Measurements from ENCODE around the gene CLHC1. TPM values are rescaled to one million over a fixed set of nuclear protein-coding genes. Genes with fewer than 3 reads are reported as not detected.
"Not testable (repeated sequence)": the region's sequence is repeated elsewhere in the genome, so short reads cannot be mapped to it uniquely, and the experiment has no call there.

The CLHC1 gene
- total and polyA plus RNA-seq, 7 experiments from 2014 or later: 1.0 to 19.5 (median 6.3) TPM

DNA sequence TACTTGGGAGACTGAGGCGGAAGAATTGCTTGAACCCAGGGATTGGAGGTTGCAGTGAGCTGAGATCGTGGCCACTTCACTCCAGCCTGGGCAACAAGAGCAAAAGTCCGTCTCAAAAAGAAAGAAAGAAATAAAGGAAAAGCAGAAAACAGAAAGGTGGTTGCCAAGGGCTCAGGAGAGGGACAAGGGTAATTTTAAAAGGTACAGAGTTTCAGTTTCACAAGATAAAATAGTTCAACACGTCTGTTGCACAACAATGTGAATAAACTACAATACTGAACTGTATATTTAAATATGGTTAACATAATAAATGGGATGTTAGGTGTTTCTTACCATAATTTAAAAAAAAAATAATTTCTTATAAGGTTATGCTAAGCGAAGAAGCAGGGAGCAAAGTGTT lies 13.3 kb upstream of the CLHC1 start:
- Histone ChIP-seq H3K9me3 (ENCODE audit: control insufficient read depth in 2 of 3, low read length in 3 of 3) (no peaks in the 10 kb centered on the region), H3K4me3 (ENCODE audit: low read length) (no peak overlapping the region), H3K4me1 (ENCODE audit: control insufficient read depth in 2 of 2, insufficient read depth in 2 of 2, low read length in 2 of 2) (no peaks in the 10 kb centered on the region), H3K36me3 (ENCODE audit: control insufficient read depth in 2 of 3, insufficient read depth in 3 of 3, low read length in 3 of 3) (peaks cover 3 to 44% (median 13%) of the 10 kb centered on the region in 3 experiments), H3K27ac (ENCODE audit: low read depth, low read length) (no peak overlapping the region), H3K27me3 (ENCODE audit: control insufficient read depth in 2 of 2, insufficient read depth in 2 of 2, low read length in 2 of 2) (no peaks in the 10 kb centered on the region)
- H3K27me3 Mint-ChIP-seq: no peaks in the 10 kb centered on the region
- POLR2A ChIA-PET: no interaction called here
- ATAC-seq (no peak), DNase-seq (no peak)
- no peaks in the 10 kb centered on the region for H3K9me3 Mint-ChIP-seq
- peaks cover 0 to 2% (median 0%) of the 10 kb centered on the region in 7 donors for H3K4me1 Mint-ChIP-seq
- intact Hi-C loops (cut with micrococcal nuclease): no loop called here
- no peak overlapping the region for H3K4me3 Mint-ChIP-seq
- peaks cover 4 to 47% (median 8%) of the 10 kb centered on the region in 5 donors for H3K36me3 Mint-ChIP-seq
- CTCF ChIA-PET: no interaction called here
- H3K27ac Mint-ChIP-seq: peak overlapping the region in 1 of 9 donors; percentile 60

- ChIA-PET POLR2A (no interaction called here), CTCF (no interaction called here)
- ATAC-seq (no peak), DNase-seq (no peak)
- H3K4me1 ChIP-seq (ENCODE audit: control insufficient read depth in 2 of 2, insufficient read depth in 2 of 2, low read length in 2 of 2): no peaks in the 10 kb centered on the region
- Mint-ChIP-seq H3K27ac (no peak overlapping the region), H3K27me3 (no peaks in the 10 kb centered on the region), H3K4me1 (peaks cover 0 to 14% (median 5%) of the 10 kb centered on the region in 7 donors), H3K4me3 (no peak overlapping the region), H3K36me3 (peaks cover 0 to 38% (median 10%) of the 10 kb centered on the region in 5 donors), H3K9me3 (no peaks in the 10 kb centered on the region)
- H3K4me3 ChIP-seq (ENCODE audit: low read length): no peak overlapping the region
- peaks cover 3 to 31% (median 13%) of the 10 kb centered on the region in 3 experiments for H3K36me3 ChIP-seq (ENCODE audit: control insufficient read depth in 2 of 3, insufficient read depth in 3 of 3, low read length in 3 of 3)
- H3K9me3 ChIP-seq (ENCODE audit: control insufficient read depth in 2 of 3, low read length in 3 of 3): no peaks in the 10 kb centered on the region
- H3K27ac ChIP-seq (ENCODE audit: low read depth, low read length): no peak overlapping the region
- intact Hi-C loops (cut with micrococcal nuclease): no loop called here
- no peaks in the 10 kb centered on the region for H3K27me3 ChIP-seq (ENCODE audit: control insufficient read depth in 2 of 2, insufficient read depth in 2 of 2, low read length in 2 of 2)
These were observed 10.5 kb upstream of the CLHC1 start for GRCh38 chr2:55242617-55243016.

- Mint-ChIP-seq H3K36me3 (peaks cover 0 to 34% (median 8%) of the 10 kb centered on the region in 5 donors), H3K4me1 (peaks cover 0 to 14% (median 5%) of the 10 kb centered on the region in 7 donors)
- H3K27ac ChIP-seq (ENCODE audit: low read depth, low read length); intact Hi-C loops (cut with micrococcal nuclease); H3K4me3 Mint-ChIP-seq; H3K4me3 ChIP-seq (ENCODE audit: low read length); POLR2A ChIA-PET; H3K9me3 ChIP-seq (ENCODE audit: control insufficient read depth in 2 of 3, low read length in 3 of 3); H3K9me3 Mint-ChIP-seq; H3K27me3 ChIP-seq (ENCODE audit: control insufficient read depth in 2 of 2, insufficient read depth in 2 of 2, low read length in 2 of 2); H3K27me3 Mint-ChIP-seq; H3K4me1 ChIP-seq (ENCODE audit: control insufficient read depth in 2 of 2, insufficient read depth in 2 of 2, low read length in 2 of 2); CTCF ChIA-PET; ATAC-seq; DNase-seq; H3K27ac Mint-ChIP-seq: not testable (repeated sequence)
- H3K36me3 ChIP-seq (ENCODE audit: control insufficient read depth in 2 of 3, insufficient read depth in 3 of 3, low read length in 3 of 3): peaks cover 3 to 28% (median 18%) of the 10 kb centered on the region in 3 experiments
These were observed 9.5 kb upstream of the CLHC1 start for GRCh38 chr2:55241582-55241981.

DNA sequence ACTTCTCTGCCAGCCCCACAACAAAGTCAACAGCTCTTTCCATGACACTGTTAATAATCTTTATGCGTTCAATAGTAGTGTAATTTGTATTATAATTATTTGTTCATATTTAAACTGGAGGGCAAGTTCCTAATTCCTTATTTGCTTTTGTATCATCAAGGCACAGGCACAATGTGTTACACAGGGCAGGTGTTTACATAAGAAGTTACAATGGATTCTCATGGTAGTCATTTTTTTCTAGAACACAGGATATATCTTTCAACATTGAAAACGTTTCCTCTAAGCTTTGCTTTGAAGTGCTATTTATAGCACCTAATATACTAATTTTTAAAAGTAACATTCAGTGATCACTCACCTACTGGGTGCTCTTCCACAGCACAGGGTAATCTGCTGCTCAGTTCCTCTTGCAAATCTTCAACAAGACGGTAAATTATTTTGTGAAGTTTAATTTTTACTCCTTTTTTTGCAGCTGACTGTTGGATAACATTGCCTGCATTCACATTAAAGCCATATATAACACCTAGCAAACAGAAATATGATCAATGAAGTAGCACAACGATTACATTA lies 7.6 kb upstream of the CLHC1 start:
- no peak overlapping the region for H3K4me3 ChIP-seq (ENCODE audit: low read length)
- H3K27ac Mint-ChIP-seq: peak overlapping the region in 2 of 9 donors; percentile 40 to 44
- no peaks in the 10 kb centered on the region for H3K27me3 Mint-ChIP-seq
- no peaks in the 10 kb centered on the region for H3K9me3 ChIP-seq (ENCODE audit: control insufficient read depth in 2 of 3, low read length in 3 of 3)
- peaks cover 0 to 40% (median 30%) of the 10 kb centered on the region in 3 experiments for H3K36me3 ChIP-seq (ENCODE audit: control insufficient read depth in 2 of 3, insufficient read depth in 3 of 3, low read length in 3 of 3)
- no peak overlapping the region for H3K4me3 Mint-ChIP-seq
- no peak for DNase-seq
- H3K4me1 Mint-ChIP-seq: peaks cover 0 to 29% (median 16%) of the 10 kb centered on the region in 7 donors
- H3K36me3 Mint-ChIP-seq: peaks cover 0 to 41% (median 9%) of the 10 kb centered on the region in 5 donors
- H3K4me1 ChIP-seq (ENCODE audit: control insufficient read depth in 2 of 2, insufficient read depth in 2 of 2, low read length in 2 of 2): peaks cover 0 to 3% of the 10 kb centered on the region in 2 donors
- ChIA-PET CTCF (no interaction called here), POLR2A (no interaction called here)
- H3K9me3 Mint-ChIP-seq: no peaks in the 10 kb centered on the region
- intact Hi-C loops (cut with micrococcal nuclease): no loop called here
- no peaks in the 10 kb centered on the region for H3K27me3 ChIP-seq (ENCODE audit: control insufficient read depth in 2 of 2, insufficient read depth in 2 of 2, low read length in 2 of 2)
- no peak for ATAC-seq
- no peak overlapping the region for H3K27ac ChIP-seq (ENCODE audit: low read depth, low read length)

DNA sequence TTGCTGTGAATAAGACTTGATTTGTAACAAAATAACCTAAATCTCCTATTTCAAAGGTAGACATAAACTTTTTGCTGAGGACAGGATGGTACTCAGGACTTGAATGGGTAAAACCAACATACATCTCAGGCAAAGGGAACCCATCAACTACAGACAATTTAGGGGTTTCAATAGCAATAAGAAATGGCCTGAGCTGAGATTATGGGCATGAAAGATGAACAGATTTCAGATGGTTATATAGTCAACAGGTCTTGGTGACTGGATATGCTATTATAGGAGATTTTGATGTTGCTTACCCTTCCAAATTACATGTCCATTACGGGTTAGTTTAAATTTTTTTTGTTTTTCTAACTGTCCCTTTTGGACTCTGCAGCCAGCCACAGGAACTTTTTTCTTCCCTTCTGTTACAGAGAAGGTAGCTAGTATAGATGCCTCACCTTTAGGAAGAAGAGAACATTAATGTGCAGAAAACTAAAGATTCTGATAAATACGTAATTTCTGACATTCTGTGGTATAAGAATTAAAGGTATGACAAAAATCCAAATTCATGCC lies 5.0 kb upstream of the CLHC1 start:
- ATAC-seq (no peak), DNase-seq (no peak)
- Mint-ChIP-seq H3K27me3 (no peaks in the 10 kb centered on the region), H3K27ac (no peak overlapping the region), H3K36me3 (peaks cover 12 to 38% (median 21%) of the 10 kb centered on the region in 5 donors), H3K4me1 (peaks cover 11 to 53% (median 33%) of the 10 kb centered on the region in 7 donors), H3K9me3 (peaks cover 0 to 3% (median 0%) of the 10 kb centered on the region in 11 donors), H3K4me3 (no peak overlapping the region)
- Histone ChIP-seq H3K27me3 (ENCODE audit: control insufficient read depth in 2 of 2, insufficient read depth in 2 of 2, low read length in 2 of 2) (no peaks in the 10 kb centered on the region), H3K36me3 (ENCODE audit: control insufficient read depth in 2 of 3, insufficient read depth in 3 of 3, low read length in 3 of 3) (peaks cover 0 to 43% (median 24%) of the 10 kb centered on the region in 3 experiments), H3K9me3 (ENCODE audit: control insufficient read depth in 2 of 3, low read length in 3 of 3) (no peaks in the 10 kb centered on the region), H3K27ac (ENCODE audit: low read depth, low read length) (peak overlapping the region; percentile 17), H3K4me3 (ENCODE audit: low read length) (no peak overlapping the region), H3K4me1 (ENCODE audit: control insufficient read depth in 2 of 2, insufficient read depth in 2 of 2, low read length in 2 of 2) (peaks cover 11 to 18% of the 10 kb centered on the region in 2 donors)
- CTCF ChIA-PET: interaction anchor here (1.3 kb wide), 1 partner anchor 14 kb away, joined by 3 read pairs; no protein-coding TSS in a partner anchor
- intact Hi-C loops (cut with micrococcal nuclease): loop anchor here in 1 of 2 donors (2.0 kb wide), 1 partner anchor 16 kb away; no protein-coding TSS in a partner anchor
- POLR2A ChIA-PET: interaction anchor here (0.7 to 2.1 kb wide), 2 partner anchors 14 to 174 kb away, joined by 3 to 7 read pairs; no protein-coding TSS in a partner anchor

- peaks cover 17 to 18% of the 10 kb centered on the region in 2 donors for H3K4me1 ChIP-seq (ENCODE audit: control insufficient read depth in 2 of 2, insufficient read depth in 2 of 2, low read length in 2 of 2)
- peak overlapping the region; percentile 11 for H3K27ac ChIP-seq (ENCODE audit: low read depth, low read length)
- Mint-ChIP-seq H3K27me3 (no peaks in the 10 kb centered on the region), H3K4me3 (peak overlapping the region in 1 of 10 donors; percentile 96), H3K4me1 (peaks cover 19 to 64% (median 44%) of the 10 kb centered on the region in 7 donors), H3K36me3 (peaks cover 12 to 38% (median 22%) of the 10 kb centered on the region in 5 donors), H3K27ac (peak overlapping the region in 4 of 9 donors; percentile 38 to 99 (median 68)), H3K9me3 (peaks cover 0 to 4% (median 0%) of the 10 kb centered on the region in 11 donors)
- H3K9me3 ChIP-seq (ENCODE audit: control insufficient read depth in 2 of 3, low read length in 3 of 3): no peaks in the 10 kb centered on the region
- no peaks in the 10 kb centered on the region for H3K27me3 ChIP-seq (ENCODE audit: control insufficient read depth in 2 of 2, insufficient read depth in 2 of 2, low read length in 2 of 2)
- H3K36me3 ChIP-seq (ENCODE audit: control insufficient read depth in 2 of 3, insufficient read depth in 3 of 3, low read length in 3 of 3): peaks cover 0 to 36% (median 24%) of the 10 kb centered on the region in 3 experiments
- DNase-seq (no peak), ATAC-seq (no peak)
- CTCF ChIA-PET: no interaction called here
- no peak overlapping the region for H3K4me3 ChIP-seq (ENCODE audit: low read length)
- intact Hi-C loops (cut with micrococcal nuclease): loop anchor here in 1 of 2 donors (2.0 kb wide), 1 partner anchor 15 kb away; no protein-coding TSS in a partner anchor
- POLR2A ChIA-PET: interaction anchor here (0.5 to 2.1 kb wide), 3 partner anchors 12 to 283 kb away, joined by 4 to 7 read pairs (median 7); no protein-coding TSS in a partner anchor
These were observed 3.8 kb upstream of the CLHC1 start for GRCh38 chr2:55235724-55236538.

All from naive thymus-derived CD4-positive, alpha-beta T cell (primary cell).